ENCODE measurements around the gene IPO9. TPM values are rescaled to one million over a fixed set of nuclear protein-coding genes. Genes with fewer than 3 reads are reported as not detected.

IPO9 gene
- total RNA-seq = 24.3 TPM

- DNase-seq = peak; percentile 98
These were observed at the start of gene IPO9 for GRCh38 chr1:201828820-201829774. TSS of gene IPO9 (plus strand) at chr1:201829157. CDS start at chr1:201829210, 53 bp downstream.

GRCh38 chr1:201779351-201779880 is 49.5 kb upstream of the IPO9 start:
- no peak for DNase-seq

DNA sequence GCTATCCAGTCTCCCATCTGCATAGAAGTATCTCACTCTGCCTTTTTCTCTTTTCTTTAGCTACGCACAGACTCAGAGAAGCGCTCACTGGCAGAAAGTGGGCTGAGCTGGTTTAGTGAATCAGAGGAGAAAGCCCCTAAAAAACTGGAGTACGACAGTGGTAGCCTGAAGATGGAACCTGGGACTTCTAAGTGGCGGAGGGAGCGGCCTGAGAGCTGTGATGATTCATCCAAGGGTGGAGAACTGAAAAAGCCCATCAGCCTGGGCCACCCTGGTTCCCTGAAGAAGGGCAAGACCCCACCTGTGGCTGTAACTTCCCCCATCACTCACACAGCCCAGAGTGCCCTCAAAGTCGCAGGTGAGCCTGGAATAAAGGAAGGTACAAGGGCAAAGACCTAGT is 48.0 kb upstream of the IPO9 start:
- no peak for DNase-seq

DNA sequence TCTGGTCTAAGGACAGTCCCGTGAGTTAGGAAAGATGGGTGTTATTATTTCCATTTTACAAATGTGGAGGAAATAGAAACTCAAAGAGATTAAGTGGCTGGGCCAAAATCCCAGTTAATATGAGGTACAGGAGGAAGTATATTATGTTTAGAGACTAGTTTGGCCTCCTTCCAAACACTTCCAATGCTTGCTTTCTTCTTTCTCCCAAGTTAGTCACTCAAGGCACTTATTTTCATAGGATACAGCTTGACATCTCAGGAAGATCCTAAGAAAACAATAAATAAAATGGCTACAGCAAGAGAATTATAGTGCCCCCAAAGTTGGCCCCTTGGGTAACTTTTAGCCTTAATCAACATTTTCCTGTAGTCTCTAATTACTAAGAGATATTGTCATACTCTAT is 47.5 kb upstream of the IPO9 start:
- DNase-seq = no peak

DNA sequence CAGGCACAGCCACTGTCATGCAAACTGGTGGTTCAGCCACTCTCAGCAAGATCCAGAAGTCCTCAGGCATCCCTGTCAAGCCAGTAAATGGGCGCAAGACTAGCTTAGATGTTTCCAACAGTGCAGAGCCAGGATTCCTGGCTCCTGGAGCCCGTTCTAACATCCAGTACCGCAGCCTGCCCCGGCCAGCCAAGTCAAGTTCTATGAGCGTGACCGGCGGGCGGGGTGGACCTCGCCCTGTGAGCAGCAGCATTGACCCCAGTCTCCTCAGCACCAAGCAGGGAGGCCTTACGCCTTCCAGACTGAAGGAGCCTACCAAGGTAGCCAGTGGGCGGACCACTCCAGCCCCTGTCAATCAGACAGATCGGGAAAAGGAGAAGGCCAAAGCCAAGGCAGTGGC is 46.6 kb upstream of the IPO9 start:
- no peak for DNase-seq

DNA sequence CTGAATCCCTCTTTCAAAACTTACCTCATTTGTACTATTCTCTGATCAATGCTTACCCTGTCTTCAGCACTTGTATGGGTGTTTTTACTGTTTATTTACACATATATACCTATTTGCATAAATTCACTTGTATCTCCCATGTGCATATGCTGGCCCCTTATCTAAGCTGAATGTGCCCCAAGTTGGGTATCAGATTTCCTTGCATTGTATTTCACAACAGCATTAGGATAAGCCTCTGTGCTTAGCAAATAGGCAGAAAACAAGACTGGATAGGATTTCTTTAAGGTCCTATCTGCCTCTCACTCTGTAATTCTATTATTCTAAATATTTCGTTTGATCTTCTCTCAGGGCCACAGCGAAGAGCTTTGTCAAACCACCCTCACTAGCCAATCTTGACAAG is 45.9 kb upstream of the IPO9 start:
- DNase-seq = no peak

GRCh38 chr1:201783572-201783971 is 45.4 kb upstream of the IPO9 start:
- DNase-seq = no peak

GRCh38 chr1:201785291-201785690 is 43.7 kb upstream of the IPO9 start:
- DNase-seq = no peak

- DNase-seq = no peak
These were observed 42.1 kb upstream of the IPO9 start for GRCh38 chr1:201786824-201787223.

DNA sequence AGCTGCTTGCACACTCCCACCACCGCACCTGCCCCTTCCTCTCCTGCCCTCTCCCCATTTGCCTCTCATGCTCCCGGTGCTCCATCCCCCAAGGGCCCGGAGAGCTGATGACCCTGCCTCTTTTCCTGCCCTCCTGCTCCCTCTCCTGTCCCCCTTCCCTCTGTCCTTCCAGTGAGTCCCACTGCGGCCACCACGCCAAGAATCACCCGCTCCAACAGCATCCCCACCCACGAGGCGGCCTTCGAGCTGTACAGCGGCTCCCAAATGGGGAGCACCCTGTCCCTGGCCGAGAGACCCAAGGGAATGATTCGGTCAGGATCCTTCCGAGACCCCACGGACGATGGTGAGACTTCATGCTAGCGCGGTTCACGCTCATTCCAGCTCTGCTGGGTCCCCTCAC is 40.7 kb upstream of the IPO9 start:
- DNase-seq = no peak

DNA sequence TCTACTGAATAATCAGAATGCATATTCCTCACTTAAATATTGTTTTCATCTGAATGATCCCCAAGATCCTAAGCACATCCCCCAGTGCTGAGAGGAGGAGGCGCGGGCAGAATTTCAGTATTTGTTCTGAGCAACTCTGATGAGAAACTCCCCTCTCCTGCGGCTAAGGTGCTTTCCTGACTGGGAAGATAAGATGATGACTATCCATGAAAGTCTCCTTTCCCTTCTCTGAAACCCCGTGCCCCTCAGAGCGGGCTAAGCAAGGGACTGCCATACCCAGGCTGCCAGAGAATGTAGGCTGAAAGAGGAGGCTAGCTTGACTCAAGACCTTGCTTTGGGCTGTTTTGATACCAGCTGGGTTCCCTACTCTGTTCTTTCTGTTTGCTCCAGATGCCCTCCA is 39.7 kb upstream of the IPO9 start:
- DNase-seq = no peak

- peak; percentile 16 for DNase-seq
These were observed 38.7 kb upstream of the IPO9 start for GRCh38 chr1:201790261-201790660.

GRCh38 chr1:201791051-201791778 is 37.7 kb upstream of the IPO9 start:
- peak; percentile 89 for DNase-seq

DNA sequence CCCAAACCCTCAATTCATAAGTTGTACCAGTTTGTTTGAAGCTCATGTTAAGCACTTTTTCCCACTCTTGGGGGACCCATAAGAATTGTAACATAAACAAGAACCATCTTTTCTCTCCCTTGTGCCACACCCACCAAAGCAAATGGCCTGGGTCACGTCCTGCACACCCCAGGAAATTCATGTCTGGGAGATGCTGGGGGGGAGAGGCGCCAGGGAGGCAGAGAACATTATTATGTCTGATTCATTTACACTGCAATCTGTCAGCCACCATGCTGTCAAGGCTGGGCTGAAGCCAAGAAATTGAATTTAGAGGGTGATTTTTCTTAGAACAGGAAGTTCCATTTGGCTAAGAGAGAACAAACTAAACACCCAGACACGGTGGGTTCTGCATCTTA is 37.2 kb upstream of the IPO9 start:
- peak; percentile 70 for DNase-seq

GRCh38 chr1:201792534-201793305 is 36.2 kb upstream of the IPO9 start:
- DNase-seq = peak; percentile 92

DNA sequence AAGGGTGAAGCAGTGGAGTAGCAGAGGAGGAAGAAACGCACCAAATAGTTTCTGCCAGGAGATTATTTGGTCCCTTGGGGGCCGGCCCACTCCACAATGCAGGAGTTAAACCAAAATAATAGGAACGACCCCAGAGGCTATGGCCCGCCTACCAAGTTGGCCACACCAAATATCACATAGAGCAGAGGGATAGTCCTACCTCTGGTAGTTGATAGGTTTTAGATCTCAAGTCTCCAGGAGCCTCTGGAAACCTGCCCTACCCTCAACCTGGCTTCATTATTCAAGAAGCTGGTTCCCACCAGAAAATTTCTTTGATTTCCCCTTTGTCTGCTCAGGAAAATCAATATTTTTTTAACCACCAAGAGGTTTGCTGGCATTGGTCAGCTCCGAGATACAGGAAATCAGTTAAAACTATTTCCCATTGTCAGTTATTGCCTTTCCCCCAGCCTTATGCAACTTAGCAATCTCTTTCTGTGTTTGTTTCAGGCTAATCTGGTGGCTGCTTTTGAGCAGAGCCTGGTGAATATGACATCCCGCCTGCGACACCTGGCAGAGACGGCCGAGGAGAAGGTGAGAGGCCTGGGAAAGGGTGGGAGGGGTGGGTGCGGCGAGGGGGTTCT is 35.5 kb upstream of the IPO9 start:
- no peak for DNase-seq

GRCh38 chr1:201795066-201795465 is 33.9 kb upstream of the IPO9 start:
- DNase-seq = peak; percentile 31

GRCh38 chr1:201800246-201800645 is 28.7 kb upstream of the IPO9 start:
- no peak for DNase-seq

DNA sequence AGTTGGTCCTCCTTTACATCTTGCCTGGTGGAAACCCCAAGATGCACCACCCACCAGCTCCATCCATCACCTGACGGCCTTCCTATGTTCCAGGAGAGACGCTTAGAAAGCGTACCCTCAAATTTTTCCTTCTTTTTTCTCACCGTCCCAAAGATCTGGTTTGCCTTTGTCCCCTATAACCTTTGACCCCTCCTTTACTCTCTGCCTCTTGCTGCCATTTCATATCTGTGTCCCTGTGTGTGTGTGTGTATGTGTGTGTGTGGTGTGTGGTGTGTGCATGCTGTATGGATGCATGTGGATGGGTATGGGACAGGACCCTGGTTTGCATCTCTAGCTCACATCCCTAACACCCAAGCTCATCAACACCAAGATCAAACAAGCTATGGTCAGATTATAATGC is 22.2 kb upstream of the IPO9 start:
- DNase-seq = no peak

DNA sequence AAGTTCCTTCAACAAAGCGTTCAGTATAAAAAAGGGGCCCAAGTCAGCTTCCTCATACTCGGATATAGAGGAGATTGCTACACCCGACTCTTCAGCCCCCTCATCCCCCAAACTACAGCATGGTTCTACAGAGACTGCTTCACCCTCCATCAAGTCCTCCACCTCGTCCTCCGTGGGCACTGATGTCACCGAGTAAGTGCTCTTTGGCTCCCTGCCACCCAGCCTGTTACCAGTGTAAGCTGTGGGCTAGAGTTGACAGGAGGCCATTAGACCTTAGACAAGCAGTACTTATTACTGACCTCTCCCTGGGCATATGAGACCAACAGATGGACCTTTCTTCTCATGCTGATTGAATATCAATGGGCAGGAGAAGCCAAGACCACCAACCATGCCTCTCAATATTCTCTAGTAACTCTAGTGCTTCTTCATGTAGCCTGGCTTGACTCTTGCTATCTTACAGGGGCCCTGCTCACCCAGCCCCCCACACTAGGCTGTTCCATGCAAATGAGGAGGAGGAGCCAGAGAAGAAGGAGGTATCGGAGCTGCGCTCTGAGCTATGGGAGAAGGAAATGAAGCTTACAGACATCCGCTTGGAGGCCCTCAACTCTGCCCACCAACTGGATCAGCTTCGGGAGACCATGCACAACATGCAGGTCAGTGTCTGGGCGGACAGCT is 20.9 kb upstream of the IPO9 start:
- no peak for DNase-seq

- DNase-seq = no peak
These were observed 20.3 kb upstream of the IPO9 start for GRCh38 chr1:201808633-201808990.

All from tongue (tissue), 2 donors.